AG04449 (cell line): ENCODE data around the gene TMEM260.
A peak's percentile ranks its signal among the peaks of the same experiment; 100 is the strongest.

Source experiments
- CTCF ChIA-PET: fragments of 350-600 bp; formaldehyde crosslinking; extraction: SDS; loops from one replicate; lab custom pipeline; 2021; ENCODE audit warnings: antibody characterized with exemption; lab: Yijun Ruan, JAX
- POLR2A ChIA-PET: fragments of 400-600, 350-600 bp; formaldehyde crosslinking; extraction: SDS; loops from one replicate; lab custom pipeline; 2020; ENCODE audit warnings: antibody characterized with exemption, inconsistent platforms; lab: Yijun Ruan, JAX
- DNase-seq: peaks from one replicate; pipeline ENCODE4 v3.0.0-alpha.2; 2010; ENCODE audit warnings: low read depth, low spot score
- H3K4me3 ChIP-seq: 2 replicates; pipeline ENCODE4 v1.5.1; 2011; ENCODE audit warnings: low read depth, mild to moderate bottlenecking, control low read depth, low read length
- TF ChIP-seq, protein P1 (sequence below): IDR thresholded peaks from one replicate; pipeline ENCODE4 v1.5.1; 2011; ENCODE audit warnings: mild to moderate bottlenecking, moderate library complexity, low read length, control low read depth, inconsistent platforms; ENCODE audit not compliant: insufficient read depth; ENCODE audit errors: missing control alignments

Gene TMEM260

DNA sequence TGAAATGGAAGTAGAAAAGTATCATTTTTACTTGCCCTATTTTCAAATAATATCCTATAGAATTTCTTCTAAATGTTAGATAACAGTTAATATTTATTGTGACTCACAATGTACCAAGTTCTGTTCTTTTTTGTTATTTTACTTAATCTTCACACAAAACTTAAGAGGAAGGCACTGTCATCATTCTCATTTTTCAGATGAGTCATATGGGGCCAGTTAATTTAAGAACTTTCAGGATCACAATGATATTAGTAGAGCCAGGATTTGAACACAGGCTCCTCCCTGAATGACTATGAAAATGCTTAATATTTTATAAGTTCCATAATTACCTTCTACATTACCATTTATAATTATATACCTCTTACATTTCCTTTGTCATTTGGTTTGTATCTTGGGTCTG is 10.4 kb upstream of the TMEM260 start:
- CTCF ChIA-PET = no interaction called here
- no peak for DNase-seq
- H3K4me3 ChIP-seq = no peak overlapping the region
- POLR2A ChIA-PET = no interaction called here
- TF ChIP-seq, protein P1, sequence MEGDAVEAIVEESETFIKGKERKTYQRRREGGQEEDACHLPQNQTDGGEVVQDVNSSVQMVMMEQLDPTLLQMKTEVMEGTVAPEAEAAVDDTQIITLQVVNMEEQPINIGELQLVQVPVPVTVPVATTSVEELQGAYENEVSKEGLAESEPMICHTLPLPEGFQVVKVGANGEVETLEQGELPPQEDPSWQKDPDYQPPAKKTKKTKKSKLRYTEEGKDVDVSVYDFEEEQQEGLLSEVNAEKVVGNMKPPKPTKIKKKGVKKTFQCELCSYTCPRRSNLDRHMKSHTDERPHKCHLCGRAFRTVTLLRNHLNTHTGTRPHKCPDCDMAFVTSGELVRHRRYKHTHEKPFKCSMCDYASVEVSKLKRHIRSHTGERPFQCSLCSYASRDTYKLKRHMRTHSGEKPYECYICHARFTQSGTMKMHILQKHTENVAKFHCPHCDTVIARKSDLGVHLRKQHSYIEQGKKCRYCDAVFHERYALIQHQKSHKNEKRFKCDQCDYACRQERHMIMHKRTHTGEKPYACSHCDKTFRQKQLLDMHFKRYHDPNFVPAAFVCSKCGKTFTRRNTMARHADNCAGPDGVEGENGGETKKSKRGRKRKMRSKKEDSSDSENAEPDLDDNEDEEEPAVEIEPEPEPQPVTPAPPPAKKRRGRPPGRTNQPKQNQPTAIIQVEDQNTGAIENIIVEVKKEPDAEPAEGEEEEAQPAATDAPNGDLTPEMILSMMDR = no peak

DNA sequence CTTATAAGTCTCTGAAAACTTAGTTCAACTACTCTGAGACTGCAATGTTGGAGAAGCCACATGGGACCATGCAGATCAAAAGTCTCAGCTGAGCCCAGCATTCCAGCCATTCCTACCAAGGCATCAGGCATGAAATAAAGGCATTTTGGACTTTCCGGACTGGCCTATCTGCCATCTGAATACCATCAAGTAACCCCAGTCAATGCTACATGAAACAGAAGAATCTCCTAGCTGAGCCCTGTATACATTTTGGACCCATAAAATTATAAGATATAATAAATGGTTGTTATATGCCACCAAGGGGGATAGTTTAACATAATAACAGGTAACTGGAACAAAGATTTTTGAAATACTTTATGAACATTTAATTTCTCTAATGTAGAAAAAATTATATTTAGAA is 9.3 kb upstream of the TMEM260 start:
- no peak for DNase-seq
- H3K4me3 ChIP-seq = no peak overlapping the region
- CTCF ChIA-PET = no interaction called here
- TF ChIP-seq, protein P1 = no peak
- POLR2A ChIA-PET = no interaction called here

DNA sequence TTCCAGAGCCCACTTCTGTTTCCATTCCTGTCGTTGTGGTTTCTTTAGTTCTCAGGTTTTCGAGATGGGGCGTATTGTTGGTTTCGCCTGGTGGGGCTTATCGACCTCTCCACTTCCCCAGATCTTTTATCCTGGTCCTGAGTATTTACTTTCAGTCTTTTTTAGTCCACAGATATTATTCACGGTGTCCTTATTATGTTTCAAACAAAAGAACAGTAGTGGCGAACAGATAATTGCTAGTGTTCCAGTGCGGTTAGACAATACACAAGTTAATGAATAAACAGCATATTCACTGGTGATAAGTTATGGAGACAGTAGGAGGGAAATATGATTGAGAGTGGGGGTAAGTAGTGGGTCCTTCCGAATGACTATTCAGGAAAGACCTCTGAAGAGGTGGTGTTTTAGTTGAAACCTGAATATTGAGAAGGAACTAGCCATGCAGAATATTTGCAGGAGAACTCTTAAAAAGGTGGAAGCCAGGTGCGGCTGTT is 668 bp downstream of the TMEM260 start:
- ChIA-PET CTCF (interaction anchor here (0.6 to 5.0 kb wide), 4 partner anchors 9 to 920 kb away, joined by 3 to 35 read pairs (median 3); no protein-coding TSS in a partner anchor), POLR2A (no interaction called here)
- DNase-seq = no peak
- TF ChIP-seq, protein P1 = no peak
- H3K4me3 ChIP-seq = peak overlapping the region; percentile 93

DNA sequence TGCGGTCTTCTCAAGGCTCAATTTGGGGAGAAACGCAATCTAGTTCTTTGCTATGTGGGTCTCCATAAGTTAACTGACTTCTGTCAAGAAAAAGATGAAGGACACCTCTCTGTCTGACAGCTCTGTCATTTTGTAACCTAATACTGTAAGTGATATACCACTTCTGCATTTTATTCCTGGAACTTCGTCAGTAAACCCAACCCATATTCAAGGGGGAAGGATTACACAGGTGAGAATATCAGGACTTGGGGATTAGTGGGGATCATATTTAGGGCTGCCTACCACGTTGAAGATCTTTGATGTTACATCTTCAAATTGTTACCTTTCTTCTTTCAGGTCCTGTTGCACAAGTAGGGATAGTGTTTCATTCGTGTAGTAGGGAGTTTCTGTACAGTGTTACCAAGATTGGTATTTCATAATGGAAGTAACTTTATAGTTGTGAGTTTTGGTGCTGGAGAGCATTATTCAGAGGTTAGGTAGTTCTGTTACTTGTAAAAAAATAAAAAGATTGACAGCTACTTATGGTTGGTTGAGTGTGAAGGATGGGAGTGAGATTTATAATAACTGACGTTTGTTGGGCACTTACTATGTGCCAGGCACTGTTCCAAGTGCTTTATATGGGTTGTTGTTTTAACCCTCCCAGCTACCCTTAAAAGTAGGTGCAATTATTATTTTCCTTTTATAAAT is 1.6 kb downstream of the TMEM260 start:
- no peak for DNase-seq
- ChIA-PET CTCF (interaction anchor here (0.9 to 5.0 kb wide), 2 partner anchors 8 to 11 kb away, joined by 3 to 35 read pairs; no protein-coding TSS in a partner anchor), POLR2A (no interaction called here)
- TF ChIP-seq, protein P1 = no peak
- H3K4me3 ChIP-seq = no peak overlapping the region

DNA sequence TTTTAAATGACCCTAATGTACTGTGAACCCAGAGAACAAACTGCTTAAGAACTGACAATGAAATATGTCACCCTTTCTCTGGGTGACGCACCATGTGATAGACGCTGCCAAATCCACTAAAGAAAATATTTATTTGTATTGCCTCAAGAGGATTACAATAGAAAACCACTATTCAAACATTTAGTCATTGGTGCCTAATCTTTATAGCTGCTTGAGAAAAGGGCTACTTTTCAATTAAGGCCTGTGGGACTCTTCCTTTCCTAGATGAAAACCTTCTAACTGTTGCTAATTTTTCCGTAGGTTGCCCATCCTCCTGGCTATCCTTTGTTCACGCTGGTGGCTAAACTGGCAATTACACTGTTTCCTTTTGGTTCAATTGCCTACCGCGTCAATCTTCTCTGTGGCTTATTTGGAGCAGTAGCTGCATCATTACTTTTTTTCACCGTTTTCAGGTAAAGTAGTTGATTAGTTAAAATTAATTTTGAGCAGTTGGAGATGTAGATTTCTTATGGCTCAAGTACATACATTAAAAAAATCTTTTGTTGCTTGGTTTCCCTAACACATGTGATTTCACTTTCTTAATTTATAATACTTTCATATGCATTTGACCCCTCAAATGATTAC is 6.0 kb downstream of the TMEM260 start:
- ChIA-PET POLR2A (no interaction called here), CTCF (no interaction called here)
- DNase-seq = no peak
- H3K4me3 ChIP-seq = no peak overlapping the region
- TF ChIP-seq, protein P1 = no peak

DNA sequence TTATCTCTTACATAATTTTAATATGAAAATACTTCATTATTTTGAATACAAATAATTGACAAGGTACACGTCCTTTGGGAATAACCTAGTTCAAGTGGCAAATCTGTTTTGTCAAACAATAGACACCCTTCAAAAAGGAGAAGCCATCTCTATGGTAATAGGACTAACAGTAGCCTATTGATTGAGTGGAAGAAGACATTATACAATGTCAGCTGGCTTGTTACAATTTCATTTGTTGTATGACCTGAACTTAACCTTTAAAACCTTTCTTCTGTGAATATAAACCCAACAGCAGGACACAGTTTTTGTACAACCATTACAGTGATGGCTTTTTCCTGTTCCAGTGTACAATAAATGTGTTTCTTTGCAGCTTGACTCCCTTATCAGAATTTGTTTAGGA is 8.1 kb downstream of the TMEM260 start:
- CTCF ChIA-PET = interaction anchor here (4.2 kb wide), 1 partner anchor 8 kb away, joined by 35 read pairs; the partner anchor contains the start of gene TMEM260
- H3K4me3 ChIP-seq = no peak overlapping the region
- TF ChIP-seq, protein P1 = no peak
- no peak for DNase-seq
- POLR2A ChIA-PET = no interaction called here
